ENCODE measurements around the gene FADS6. TPM values are rescaled to one million over a fixed set of nuclear protein-coding genes. Genes with fewer than 3 reads are reported as not detected.
A peak's percentile ranks its signal among the peaks of the same experiment; 100 is the strongest.

The FADS6 gene
- total RNA-seq, 1 experiment from 2014 or later: not detected

DNA sequence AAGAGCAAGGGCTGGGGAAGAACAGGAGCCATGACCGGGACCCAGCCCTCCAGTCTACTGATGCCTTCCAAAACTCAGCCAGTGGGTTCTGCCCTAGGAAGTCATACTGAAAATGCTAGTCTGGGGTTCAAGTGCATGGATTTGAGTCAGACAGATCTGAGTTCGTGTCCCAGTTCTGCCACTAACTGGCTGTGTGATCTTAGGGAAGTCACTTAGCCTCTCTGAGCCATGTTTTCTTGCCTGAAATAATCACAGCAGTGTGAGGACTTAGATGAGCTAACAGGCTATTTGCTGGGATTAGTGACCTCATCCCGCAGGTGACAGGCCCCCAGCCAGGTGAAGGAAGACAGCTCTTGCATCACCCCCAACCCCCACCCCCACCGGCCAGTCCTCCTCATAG is 38.1 kb downstream of the FADS6 start:
- DNase-seq (ENCODE audit: low spot score): no peak

DNA sequence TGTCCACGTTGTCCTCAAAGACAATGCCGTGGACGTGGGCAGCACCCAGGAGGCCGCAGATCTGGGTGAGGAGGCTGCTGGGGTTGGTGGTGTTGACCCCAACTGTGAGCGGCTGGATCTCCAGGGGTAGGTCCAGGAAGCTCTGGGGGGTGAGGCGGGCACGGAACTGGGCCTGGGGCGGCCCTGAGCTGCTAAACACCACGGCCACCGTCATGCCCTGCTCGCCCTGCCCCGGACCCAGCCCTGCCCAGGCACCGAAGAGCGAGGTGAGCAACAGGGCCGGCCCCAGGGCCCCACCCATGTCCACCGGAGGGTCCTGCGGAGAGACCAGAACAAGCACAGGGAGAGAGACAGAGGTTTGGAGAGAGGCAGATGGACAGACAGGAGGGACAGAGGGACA is 38.6 kb downstream of the FADS6 start:
- no peak for DNase-seq (ENCODE audit: low spot score)

DNA sequence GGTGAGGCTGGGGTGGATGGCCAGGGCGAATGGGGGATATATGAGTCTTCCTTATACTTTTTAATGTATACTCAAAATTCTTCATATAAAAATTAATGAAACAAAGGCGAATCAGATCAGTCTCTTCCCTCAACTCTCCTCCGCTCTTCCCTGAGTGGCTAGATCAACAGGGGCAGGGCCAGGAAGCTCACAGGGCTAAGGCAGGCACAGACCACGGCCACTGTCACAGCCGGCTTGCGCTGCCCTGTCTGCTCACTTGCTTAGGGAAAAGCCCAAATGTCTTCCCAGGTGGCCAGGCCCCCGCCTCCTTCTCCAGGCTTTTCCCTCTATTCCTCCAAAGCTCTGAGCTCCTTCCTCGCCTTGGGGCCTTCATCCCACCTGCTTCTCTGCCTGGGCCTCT is 39.8 kb downstream of the FADS6 start:
- no peak for DNase-seq (ENCODE audit: low spot score)

DNA sequence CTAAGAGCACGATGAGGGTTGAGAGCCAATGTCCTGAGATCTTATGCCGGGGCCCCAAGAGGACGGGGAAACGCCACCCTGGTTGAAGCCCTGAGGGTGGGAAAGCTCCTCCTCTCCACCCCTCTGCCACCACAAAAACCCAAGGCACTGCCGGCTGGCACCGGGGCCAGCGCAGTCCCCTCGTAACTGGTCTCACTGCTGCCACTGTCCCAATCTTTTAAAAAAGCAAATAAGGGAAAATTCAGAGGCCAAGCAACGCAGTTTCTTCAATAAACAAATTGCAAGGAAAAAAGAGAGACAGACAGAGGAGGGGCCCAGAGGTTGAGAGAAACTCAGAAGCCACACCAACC is 40.4 kb downstream of the FADS6 start:
- DNase-seq (ENCODE audit: low spot score): no peak

DNA sequence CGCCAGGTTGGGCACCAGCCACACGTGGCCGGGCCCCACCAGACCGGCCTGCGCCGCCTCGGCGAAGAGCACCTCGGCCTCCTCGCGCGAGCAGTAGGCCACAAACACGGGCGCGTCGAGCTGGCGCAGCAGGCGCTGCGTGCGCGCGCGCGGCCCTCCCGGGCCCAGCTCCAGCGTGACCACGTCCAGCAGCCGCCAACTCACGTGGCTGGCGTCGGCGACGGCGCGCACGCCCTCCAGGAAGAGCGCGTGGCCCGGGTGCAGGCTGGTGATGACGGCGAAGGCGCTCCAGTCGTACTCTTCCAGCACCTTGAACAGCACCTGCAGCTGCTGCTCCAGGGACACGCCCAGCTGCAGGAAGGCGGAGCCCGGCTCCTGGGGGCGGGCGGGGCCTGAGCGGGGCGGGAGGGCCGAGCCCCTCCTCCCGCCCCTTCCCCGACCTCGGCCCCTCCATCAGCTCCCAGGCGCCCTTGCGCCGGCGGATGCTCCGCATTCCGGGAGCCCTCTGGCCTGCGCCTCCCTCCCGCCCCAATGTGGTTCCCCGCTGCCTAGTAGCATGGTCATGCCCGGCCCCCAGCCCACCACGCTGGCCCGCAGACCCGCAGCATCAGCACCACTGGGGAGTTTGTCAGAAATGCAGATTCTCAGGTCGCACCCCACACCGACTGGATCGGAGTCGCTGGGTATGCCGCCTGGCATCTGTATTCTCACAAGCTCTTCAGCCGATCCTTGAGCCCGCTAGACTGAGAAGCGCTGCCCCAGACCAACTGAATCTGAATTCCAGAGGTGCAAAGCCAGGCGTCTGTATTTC is 41.0 kb downstream of the FADS6 start:
- no peak for DNase-seq (ENCODE audit: low spot score)

DNA sequence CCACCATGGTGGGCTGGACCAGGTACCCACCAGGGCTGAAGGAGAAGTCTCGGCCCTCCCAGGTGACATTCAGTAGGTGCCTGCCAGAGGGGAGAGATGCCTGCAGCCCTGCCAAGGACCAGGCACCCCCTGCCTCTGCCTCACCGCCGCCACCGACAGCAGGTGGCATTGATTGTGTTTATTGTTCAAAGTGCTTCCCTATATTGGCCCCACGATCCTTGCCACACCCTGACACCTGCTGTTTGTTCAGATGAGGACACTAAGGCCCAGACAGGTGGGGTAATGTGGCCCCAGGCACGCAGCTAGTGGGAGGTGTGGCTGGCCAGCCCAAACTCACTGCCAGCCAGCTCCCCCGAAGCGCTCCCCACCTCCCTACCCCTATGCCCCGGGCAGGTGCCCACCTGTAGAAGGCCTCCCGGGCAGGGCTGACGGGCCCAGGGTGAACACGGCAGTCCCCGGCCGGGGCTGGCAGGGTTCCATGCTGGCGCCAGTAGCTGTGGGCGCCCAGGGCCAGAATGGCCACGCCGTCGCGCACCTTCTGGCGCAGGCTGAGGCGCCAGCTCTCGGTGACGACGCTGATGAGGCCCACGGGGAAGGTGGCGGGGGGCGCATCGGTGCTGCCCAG is 41.7 kb downstream of the FADS6 start:
- no peak for DNase-seq (ENCODE audit: low spot score)

DNA sequence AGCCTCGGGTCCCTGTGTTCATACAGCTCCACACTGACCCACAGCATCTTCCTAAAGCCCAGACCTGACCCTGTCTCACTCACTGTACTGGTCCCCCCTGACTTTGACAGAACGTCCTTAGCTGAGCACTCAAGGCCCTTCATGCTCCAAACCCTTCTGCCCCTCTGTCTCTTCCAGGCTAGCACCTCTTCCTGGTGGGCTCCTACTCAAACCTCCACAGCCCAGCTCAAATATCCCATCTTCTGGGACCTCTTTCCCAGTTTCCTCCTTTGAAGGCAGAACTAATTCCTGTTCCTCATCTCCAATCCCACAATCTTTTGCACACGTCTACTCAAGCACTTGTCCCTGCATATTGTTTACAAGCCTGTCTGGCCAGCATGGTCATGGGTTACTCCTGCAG is 42.5 kb downstream of the FADS6 start:
- DNase-seq (ENCODE audit: low spot score): no peak

DNA sequence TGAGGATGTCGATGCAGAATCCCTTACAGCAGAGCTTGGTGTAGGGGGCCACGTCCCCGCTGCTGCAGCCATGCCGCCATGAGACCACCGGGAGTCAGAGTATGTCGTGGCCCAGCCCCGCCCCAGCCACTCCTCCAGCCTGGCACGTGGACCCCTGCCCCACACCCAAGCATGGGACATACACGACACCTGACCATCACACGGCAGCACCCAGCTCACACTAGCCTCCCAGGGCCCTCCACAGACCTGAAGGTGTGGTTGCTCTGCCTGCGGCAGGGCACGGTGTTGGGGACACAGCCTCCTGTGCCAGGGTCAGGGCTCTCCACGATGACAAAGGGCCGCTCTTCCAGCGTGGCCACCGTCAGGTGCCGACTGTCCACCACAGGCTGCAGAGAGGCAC is 43.1 kb downstream of the FADS6 start:
- DNase-seq (ENCODE audit: low spot score): no peak

DNA sequence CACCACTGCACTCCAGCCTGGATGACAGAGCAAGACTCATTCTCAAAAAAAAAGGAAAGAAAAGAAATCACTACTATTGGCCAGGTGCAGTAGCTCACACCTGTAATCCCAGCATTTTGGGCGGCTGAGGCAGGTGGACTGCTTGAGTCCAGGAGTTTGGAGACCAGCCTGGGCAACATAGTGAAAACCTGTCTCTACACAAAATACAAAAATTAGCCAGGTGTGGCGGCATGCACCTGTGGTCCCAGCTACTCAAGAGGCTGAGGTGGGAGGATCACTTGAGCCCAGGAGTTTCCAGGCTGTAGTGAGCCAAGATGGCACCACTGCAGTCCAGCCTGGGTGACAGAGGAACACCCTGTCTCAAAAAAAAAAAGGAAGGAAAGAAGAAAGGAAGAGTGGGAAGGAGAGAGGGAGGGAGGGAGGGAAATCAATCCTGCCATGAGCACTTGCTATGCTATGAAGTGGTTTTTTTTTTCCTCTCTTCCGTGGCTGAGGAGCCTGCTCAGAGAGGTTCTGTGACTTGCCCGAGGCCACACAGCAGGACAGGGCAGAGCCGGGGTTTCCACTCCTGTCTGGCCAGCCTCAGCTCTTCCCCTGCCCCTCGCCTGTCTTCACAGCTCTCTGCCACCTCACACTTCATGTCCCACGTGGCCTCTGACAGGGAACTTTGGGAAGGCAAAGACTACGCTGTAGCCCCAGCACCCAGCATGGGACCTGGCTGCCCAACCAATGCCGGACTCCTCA is 44.6 kb downstream of the FADS6 start:
- no peak for DNase-seq (ENCODE audit: low spot score)

DNA sequence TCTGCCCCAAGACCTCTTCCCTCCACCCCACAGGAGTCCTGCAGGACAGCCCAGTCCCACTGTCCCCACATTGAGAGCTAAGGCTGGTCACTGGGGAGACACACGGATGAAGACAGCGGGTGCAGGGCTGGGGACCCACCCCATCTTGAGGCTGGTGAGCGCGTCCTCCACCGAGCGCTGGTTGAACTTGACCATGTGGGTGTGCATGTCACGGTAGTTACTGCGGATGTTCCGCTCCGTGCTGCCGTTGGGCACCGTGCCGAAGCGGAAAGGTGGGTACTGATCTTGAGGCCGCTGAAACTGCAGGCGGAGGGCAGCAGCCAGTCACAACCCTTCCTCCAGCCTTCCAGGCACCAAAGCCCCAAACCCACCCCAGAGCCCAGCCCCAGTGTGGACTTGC is 46.8 kb downstream of the FADS6 start:
- DNase-seq (ENCODE audit: low spot score): no peak

DNA sequence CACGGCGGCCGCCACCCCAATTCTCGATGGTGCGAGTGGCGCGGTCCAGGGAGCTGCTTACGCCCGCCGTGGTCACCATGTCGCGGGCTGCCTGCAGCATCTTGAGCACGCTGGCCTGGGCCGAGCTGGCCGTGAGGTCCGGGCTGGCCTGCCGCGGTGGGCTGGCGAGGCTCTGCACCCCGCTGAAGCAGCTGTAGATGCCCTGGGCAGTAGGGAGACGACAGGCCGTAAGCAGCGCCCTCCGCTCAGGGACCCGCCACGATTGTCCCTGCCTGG is 50.1 kb downstream of the FADS6 start:
- DNase-seq (ENCODE audit: low spot score): no peak

DNA sequence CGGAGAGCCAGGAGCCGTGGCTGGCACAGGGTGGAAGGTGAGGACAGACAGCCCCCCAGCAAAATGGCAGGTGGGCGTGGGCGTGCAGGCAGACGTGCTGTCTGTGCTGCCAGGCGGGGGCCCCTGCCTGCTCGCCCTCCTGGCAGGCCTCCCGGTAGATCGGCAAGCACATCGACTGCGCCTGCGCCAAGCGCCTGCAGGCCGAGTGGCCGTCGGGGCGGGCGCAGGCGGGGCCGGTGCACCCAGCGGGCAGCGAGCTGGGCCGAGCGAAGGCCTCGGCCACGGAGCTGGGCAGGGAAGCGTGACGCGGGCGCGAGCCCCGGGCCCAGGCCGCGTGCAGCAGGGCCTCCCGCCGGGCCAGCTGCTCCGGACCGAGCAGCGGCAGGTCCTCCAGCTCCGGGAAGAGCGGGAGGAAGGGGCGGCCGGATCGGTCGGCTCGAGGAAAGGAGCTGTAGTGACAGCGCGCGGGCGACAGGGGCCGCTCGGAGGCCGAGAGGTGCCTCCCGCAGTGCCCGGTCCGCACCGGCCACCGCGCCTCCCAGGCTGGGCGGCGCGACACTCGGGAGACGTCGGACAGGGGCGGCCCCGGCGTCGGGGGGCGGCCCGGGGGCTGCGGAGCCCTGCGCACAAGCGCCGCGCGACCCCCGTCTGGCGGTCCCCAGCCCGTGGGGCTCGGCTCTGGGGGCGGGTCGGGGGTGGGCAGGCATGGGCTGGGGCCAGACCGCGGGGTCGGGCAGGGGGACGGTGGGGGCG is 50.7 kb downstream of the FADS6 start:
- DNase-seq (ENCODE audit: low spot score): no peak

DNA sequence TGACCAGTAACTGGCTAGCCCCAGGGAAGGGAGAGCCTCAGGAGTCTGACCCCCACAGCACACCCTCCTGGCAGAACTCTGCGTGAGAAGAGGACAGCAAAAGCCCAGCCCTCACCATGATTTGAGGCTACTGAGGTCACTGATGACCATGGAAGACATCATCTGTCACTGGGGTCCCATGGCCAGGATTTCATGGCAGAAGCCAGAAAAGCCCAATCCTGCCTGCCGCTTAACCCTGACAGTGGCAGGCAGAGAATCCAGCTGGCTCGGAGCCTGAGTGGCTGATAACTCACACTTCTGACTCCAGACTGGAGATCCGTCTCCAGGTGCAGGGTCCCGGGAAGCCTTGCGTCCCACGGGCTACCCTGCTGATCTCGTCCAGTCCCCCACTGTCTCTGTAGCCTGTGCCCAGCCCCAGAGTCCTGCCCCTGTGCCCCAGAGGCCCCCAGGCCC is 51.3 kb downstream of the FADS6 start:
- no peak for DNase-seq (ENCODE audit: low spot score)

DNA sequence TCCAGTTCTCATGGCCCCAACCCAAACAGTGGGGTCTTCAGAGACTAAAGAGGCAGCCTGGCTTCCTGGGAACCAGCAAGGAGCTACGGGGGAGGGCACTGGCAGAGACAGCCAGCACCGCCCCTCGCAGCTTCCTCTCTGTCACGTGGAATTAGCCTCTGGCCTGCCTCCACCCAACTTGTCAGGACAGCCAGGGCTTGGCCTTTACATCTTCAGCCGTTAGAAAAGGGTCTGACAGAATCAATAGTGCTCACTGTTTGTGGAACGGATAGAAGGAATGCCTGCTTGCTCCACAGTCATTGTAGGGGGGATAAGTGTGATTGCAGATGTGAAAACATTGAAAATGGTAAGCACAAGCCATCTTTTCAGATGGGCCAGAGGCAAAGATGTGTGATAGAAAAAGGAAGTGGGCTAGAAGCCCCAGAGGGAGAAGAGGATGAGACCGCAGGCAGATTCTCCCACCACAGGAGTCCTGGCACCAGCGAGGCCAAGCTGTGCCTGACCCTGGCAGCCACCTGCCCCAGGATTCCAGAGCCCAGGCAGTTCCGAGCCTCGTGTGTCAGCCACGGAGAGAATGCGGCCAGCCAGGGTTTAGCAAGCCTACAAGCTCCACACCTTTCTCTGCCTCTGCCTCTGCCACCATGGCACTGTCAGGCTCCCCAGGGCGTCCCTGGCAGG is 52.3 kb downstream of the FADS6 start:
- DNase-seq (ENCODE audit: low spot score): peak; percentile 53

DNA sequence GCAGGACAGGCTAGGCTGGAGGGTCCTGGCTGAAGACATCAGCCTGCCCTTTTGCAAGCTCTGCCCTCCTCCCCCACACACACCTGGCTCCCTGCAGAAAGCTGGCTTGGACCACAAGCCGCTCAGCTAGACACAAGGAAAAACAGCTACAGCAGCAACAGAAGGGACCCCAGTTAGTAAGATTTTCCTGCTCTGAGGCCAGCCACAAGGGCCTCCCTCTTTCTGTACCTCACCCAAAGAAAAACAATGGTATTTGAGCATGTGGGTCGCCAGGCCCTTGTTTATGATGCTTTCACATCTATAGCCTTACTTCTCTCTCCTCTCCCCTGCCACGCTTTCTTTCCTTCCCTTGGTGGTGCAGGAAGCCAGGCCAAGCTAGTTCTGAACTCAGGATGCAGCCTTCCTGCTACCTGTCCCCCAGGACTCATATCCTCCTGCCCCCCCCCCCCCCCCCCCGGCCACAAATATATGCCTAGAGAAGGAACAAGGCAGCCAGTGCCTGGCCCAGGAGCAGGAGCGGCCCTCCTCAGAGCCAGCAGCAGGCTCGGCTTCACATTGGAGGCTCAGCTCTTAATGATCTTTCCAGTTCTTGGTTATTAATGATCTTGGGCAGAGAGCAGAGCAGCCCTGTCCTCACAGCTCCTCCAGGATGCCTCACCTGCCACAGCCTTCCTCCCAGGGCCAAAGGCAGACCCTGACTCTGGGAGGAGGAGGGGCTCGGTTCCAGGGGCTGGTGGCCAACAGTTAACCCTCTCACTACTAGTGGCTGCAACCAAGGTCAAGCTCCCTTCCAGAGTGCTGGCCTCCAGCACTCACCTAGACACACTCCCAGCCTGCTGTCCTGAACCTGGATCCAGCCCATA is 53.2 kb downstream of the FADS6 start:
- DNase-seq (ENCODE audit: low spot score): no peak

DNA sequence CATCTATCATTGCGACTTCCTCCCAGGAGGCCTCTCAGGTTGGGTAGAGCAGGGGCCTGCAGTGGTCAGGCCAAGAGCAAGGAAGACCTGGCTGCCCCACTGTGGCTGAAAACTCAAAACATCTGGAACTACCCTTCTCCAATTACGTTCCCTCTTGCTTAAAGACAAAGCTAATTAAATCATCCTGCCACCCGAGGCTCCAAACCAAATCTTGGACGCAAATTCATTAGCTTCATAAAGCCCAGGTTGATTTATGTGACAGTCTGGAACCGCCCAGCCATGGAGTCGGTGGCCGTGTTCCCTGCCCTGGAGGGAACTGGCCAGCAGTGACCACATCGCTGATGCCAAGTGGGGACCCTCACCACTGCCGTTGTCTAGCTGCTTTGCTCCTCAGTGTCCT is 55.2 kb downstream of the FADS6 start:
- no peak for DNase-seq (ENCODE audit: low spot score)

DNA sequence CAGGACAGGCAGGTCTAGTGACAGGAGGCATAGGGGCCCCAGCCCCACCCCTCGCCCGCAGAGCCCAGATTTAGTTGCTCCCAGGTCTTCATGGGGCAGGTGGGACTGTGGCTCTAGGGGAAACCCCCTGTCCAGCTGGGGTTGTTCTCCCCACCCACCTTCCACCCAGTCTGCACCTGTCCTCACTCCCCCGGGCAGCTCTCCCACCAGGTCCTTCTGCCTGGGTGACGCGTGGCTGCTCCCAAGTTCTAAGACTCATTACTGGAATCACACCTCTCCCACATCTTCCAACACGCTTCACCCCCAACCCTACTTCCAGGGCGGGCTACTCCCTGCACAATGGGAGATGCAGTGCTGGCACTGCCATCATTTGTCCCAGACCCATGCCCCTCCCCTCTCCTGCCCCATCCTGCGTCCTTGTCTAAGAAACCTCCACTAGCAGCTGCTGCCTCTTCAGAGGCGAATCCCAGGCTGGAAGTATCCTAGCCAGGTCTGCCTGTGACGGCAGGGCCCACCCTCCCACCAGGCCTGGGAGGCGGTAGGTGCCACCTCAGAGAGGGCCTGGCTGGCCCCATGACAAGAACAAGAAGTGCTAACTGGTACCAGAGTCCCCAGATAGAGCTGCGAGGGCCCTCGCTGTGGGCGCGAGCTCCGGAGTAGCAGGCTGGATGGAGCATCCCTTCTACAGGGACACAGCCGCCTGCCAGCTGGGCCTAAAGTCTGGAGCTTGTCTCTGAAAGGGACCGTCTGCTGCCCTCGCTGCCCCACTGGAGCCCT is 56.6 kb downstream of the FADS6 start:
- no peak for DNase-seq (ENCODE audit: low spot score)

DNA sequence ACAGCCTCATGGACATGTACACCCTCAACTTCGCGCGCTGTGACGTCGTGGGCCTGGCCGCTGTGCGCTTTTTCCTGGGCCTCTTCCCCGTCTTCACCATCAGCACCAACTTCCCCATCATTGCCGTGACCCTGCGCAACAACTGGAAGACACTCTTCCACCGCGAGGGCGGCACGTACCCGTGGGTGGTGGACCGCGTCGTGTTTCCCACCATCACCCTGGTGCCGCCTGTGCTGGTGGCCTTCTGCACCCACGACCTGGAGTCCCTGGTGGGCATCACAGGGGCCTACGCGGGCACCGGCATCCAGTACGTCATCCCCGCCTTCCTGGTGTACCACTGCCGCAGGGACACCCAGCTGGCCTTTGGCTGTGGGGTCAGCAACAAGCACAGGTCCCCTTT is 57.2 kb downstream of the FADS6 start:
- no peak for DNase-seq (ENCODE audit: low spot score)

DNA sequence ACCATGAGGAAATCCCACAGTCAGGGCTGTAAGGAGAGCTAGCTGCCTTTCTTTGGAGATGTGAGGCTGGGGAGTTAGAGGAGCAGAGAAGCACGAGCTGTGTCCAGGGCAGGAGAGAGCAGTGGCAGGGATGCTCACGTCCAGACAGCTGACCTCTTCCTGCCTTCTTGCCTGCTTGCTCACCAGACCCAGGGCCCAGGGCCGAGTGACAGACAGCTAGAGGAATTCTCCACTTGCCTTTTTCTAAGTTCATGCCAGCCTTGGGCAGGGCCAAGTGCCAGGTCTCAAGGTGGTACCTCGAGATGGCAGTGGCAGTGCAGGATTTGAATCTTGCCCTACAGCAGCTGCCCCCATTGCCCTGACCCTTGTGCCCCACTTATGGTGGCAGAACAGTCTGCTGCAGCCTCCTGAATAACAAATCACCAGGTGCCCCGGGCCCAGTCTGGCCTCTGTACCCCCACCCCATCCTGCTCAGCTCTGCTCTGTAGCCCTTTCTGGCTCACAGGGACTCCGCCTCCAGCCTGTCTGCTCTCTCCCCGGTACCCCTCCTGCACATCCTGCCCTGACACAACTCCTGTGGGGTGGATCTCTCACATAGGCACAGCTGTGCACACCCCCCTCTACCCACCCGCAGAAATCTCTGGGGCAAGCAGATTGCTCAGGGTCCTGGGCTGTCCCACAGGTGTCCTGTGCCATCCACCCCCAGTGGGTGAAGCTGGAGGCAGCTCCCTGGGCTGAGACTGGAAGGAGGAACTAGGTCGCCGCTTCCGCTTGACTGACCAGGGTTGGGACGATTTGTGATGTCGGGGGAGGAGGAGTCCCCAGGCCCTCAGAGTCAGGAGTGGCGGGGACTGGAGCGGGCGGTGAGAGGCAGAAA is 59.7 kb downstream of the FADS6 start:
- DNase-seq (ENCODE audit: low spot score): peak; percentile 70
